ENCODE results near the gene PRIMA1.

- TF ChIP-seq POLR2A (IDR thresholded peaks at IDR 0.05): no peak
- TF ChIP-seq CTCF (IDR thresholded peaks at IDR 0.05): no peak
Observed at GRCh38 chr14:93744876-93745275, 43.4 kb downstream of the PRIMA1 start.
